Stimulated activated CD4-positive, alpha-beta T cell treated with anti-CD3 and anti-CD28 coated beads, Interleukin-2, amount 100 ng/mL, for 48 hours (primary cell): ENCODE measurements around the gene SPPL2A.
"Not testable (repeated sequence)": the region's sequence is repeated elsewhere in the genome, so short reads cannot be mapped to it uniquely, and the experiment has no call there.

ENCODE experiments used
- DNase-seq, 2 donors: peaks; one replicate each; pipeline ENCODE4 v3.0.0-alpha.2; 2020

Gene SPPL2A

GRCh38 chr15:50764461-50765194, 878 bp downstream of the SPPL2A start:
- peak in 1 of 2 donors; percentile 7 for DNase-seq

GRCh38 chr15:50758712-50759205, 6.7 kb downstream of the SPPL2A start:
- no peak for DNase-seq

GRCh38 chr15:50753463-50753862, 12.0 kb downstream of the SPPL2A start:
- no peak for DNase-seq

- DNase-seq = no peak
These were observed 14.1 kb downstream of the SPPL2A start for GRCh38 chr15:50751394-50751793.

GRCh38 chr15:50750227-50750705, 15.2 kb downstream of the SPPL2A start:
- no peak for DNase-seq

GRCh38 chr15:50747523-50747922, 18.0 kb downstream of the SPPL2A start:
- no peak for DNase-seq

GRCh38 chr15:50744601-50745000, 20.9 kb downstream of the SPPL2A start:
- no peak for DNase-seq

GRCh38 chr15:50740955-50741354, 24.6 kb downstream of the SPPL2A start:
- DNase-seq = no peak

GRCh38 chr15:50736823-50737222, 28.7 kb downstream of the SPPL2A start:
- DNase-seq = no peak

- no peak for DNase-seq
These were observed 30.4 kb downstream of the SPPL2A start for GRCh38 chr15:50735156-50735555.

- no peak for DNase-seq
These were observed 39.2 kb downstream of the SPPL2A start for GRCh38 chr15:50726315-50726714.

- no peak for DNase-seq
These were observed 46.8 kb downstream of the SPPL2A start for GRCh38 chr15:50718700-50719125.

- DNase-seq = no peak
These were observed 53.5 kb downstream of the SPPL2A start for GRCh38 chr15:50712018-50712417.

- DNase-seq = no peak
These were observed 54.9 kb downstream of the SPPL2A start for GRCh38 chr15:50710585-50710984.

- DNase-seq = no peak
These were observed 57.6 kb downstream of the SPPL2A start for GRCh38 chr15:50707878-50708427.

GRCh38 chr15:50702762-50703334, 62.7 kb downstream of the SPPL2A start:
- no peak for DNase-seq

- no peak for DNase-seq
These were observed 67.4 kb downstream of the SPPL2A start for GRCh38 chr15:50698101-50698500.

- no peak for DNase-seq
These were observed 68.3 kb downstream of the SPPL2A start for GRCh38 chr15:50697109-50697797.

- DNase-seq = not testable (repeated sequence)
These were observed 70.8 kb downstream of the SPPL2A start for GRCh38 chr15:50694634-50695165.

- DNase-seq = no peak
These were observed 78.1 kb downstream of the SPPL2A start for GRCh38 chr15:50687302-50687902.

- DNase-seq = peak; percentile 83 to 88
These were observed 78.8 kb downstream of the SPPL2A start, which contains the start of gene TRPM7 for GRCh38 chr15:50686469-50687301. TRPM7 (minus strand) TSS chr15:50686797; CDS start chr15:50686533, 264 bp downstream.
